BJ (cell line): Measurements from ENCODE around the gene SYMPK. TPM values are rescaled to one million over a fixed set of nuclear protein-coding genes. Genes with fewer than 3 reads are reported as not detected.

ENCODE experiments used
- CTCF ChIA-PET: fragments of 350-600 bp; formaldehyde crosslinking; extraction: SDS; loops from one replicate; lab custom pipeline; 2021; ENCODE audit warnings: antibody characterized with exemption, inconsistent platforms; lab: Yijun Ruan, JAX
- POLR2A ChIA-PET: fragments of 300-600 bp; sonication (Branson Sonifier 250); formaldehyde crosslinking; extraction: SDS; loops from one replicate; lab custom pipeline; 2021; ENCODE audit warnings: antibody characterized with exemption; lab: Charles Lee
- DNase-seq: peaks from one replicate; pipeline ENCODE4 v3.0.0-alpha.2; 2011; ENCODE audit warnings: low read depth
- H3K27me3 ChIP-seq: 2 replicates; pipeline ENCODE4 v1.6.0; 2011; ENCODE audit warnings: low read length; ENCODE audit not compliant: control insufficient read depth, insufficient read depth
- H3K36me3 ChIP-seq: 2 replicates; pipeline ENCODE4 v1.5.1; 2011; ENCODE audit warnings: low read length; ENCODE audit not compliant: control insufficient read depth, insufficient read depth
- H3K4me3 ChIP-seq: 2 replicates; pipeline ENCODE4 v1.5.1; 2011; ENCODE audit warnings: low read depth, mild to moderate bottlenecking, control low read depth, low read length
- polyA plus RNA-seq: library from polyadenylated mRNA; depleted of rRNA; stranded (reverse); fragments of >200 nt; gene quantifications from 2 replicates; pipeline ENCODE4 v1.2.3, GENCODE V29; 2011
- TF ChIP-seq, protein P1 (sequence below): IDR thresholded peaks from 2 replicates; pipeline ENCODE4 v1.5.1; 2011; ENCODE audit warnings: low read depth, mild to moderate bottlenecking, control low read depth, inconsistent platforms, low read length, moderate library complexity; ENCODE audit not compliant: insufficient read depth

Gene SYMPK
- polyA plus RNA-seq, 1 experiment = 60.2 TPM

GRCh38 chr19:45885556-45886426, 22.8 kb upstream of the SYMPK start, which contains the start of gene IRF2BP1:
TSS of gene IRF2BP1 (minus strand) at chr19:45886141. CDS start at chr19:45885774, 367 bp downstream.
- Histone ChIP-seq H3K27me3 (no peaks in the 10 kb centered on the region), H3K4me3 (peak within 1 kb of the TSS; percentile 79), H3K36me3 (peaks cover 4% of the 10 kb centered on the region; the same call in 1 of the 2 replicates)
- POLR2A ChIA-PET = interaction anchor here (0.6 to 0.8 kb wide), 4 partner anchors 23 to 193 kb away, joined by 3 to 28 read pairs (median 5); partner anchors contain the start of gene SYMPK
- CTCF ChIA-PET = interaction anchor here (0.7 to 3.4 kb wide), 8 partner anchors 12 to 117 kb away, joined by 3 to 12 read pairs (median 3); partner anchors contain the start of genes SIX5 and SYMPK
- TF ChIP-seq, protein P1, sequence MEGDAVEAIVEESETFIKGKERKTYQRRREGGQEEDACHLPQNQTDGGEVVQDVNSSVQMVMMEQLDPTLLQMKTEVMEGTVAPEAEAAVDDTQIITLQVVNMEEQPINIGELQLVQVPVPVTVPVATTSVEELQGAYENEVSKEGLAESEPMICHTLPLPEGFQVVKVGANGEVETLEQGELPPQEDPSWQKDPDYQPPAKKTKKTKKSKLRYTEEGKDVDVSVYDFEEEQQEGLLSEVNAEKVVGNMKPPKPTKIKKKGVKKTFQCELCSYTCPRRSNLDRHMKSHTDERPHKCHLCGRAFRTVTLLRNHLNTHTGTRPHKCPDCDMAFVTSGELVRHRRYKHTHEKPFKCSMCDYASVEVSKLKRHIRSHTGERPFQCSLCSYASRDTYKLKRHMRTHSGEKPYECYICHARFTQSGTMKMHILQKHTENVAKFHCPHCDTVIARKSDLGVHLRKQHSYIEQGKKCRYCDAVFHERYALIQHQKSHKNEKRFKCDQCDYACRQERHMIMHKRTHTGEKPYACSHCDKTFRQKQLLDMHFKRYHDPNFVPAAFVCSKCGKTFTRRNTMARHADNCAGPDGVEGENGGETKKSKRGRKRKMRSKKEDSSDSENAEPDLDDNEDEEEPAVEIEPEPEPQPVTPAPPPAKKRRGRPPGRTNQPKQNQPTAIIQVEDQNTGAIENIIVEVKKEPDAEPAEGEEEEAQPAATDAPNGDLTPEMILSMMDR = no peak
- DNase-seq = peak; percentile 51

DNA sequence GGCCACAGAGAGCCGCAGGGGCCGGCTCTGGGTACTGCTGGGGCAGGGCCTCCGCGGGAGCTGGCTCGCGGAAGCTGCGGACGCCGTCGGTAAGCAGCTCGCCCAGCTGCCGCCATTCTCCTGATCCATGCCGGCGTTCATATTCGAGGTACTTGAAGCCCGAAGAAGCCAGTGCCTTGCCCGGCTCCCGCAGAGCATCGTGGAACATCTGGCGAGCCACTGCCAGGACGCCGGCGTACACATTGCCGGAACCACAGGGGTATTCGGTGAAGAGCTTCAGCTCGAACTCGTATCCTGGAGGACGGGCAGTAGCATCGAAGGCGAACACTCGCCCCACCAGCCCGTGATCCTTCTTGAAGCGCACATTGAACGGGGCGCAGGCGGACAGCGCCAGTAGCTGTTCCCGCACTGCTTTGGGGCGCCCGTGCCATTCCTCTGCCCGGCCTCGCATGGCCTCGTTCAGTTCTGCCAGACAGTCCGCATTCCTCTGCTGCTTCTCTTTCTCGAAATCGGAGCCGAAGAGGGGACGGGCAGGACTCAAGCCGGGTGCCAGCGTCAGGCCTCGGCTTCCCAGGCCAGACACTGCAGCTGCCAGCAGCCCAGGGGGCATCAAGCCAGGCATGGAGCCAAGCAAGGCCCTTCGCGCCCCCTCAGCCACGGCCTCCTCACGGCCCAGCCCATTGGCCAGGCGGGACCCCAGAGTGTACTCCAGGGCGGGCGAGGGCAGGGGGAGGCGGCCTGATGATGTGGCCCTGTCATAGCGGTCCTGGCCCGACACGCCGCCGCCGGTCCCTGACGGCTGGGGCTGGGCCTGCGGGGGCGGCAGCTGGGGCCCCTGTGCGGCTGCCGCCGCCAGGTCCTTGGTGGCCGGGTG, 22.0 kb upstream of the SYMPK start:
- no peak for DNase-seq
- H3K36me3 ChIP-seq = peaks cover 4% of the 10 kb centered on the region; the same call in 1 of the 2 replicates

GRCh38 chr19:45883881-45884681, 21.1 kb upstream of the SYMPK start:
- ChIA-PET CTCF (interaction anchor here (0.6 to 6.2 kb wide), 4 partner anchors 19 to 115 kb away, joined by 3 to 49 read pairs (median 8); partner anchors contain the start of genes FOXA3, SIX5 and SYMPK), POLR2A (no interaction called here)
- TF ChIP-seq, protein P1 = no peak
- Histone ChIP-seq H3K27me3 (no peaks in the 10 kb centered on the region), H3K36me3 (peaks cover 4% of the 10 kb centered on the region; the same call in 1 of the 2 replicates), H3K4me3 (no peak overlapping the region)
- no peak for DNase-seq

More for the DNA sequence above, 22.0 kb upstream of the SYMPK start:
- CTCF ChIA-PET = interaction anchor here (1.0 to 6.2 kb wide), 5 partner anchors 20 to 116 kb away, joined by 3 to 49 read pairs (median 6); partner anchors contain the start of genes FOXA3, SIX5 and SYMPK
- Histone ChIP-seq H3K27me3 (no peaks in the 10 kb centered on the region), H3K4me3 (peak overlapping the region; percentile 79)
- TF ChIP-seq, protein P1 = no peak
- POLR2A ChIA-PET = no interaction called here

- no peaks in the 10 kb centered on the region for H3K27me3 ChIP-seq
- no peak for DNase-seq
- CTCF ChIA-PET = interaction anchor here (0.6 to 6.2 kb wide), 2 partner anchors 18 to 102 kb away, joined by 3 to 49 read pairs; partner anchors contain the start of genes FOXA3 and SYMPK
- POLR2A ChIA-PET = no interaction called here
- H3K4me3 ChIP-seq = no peak overlapping the region
- peaks cover 4% of the 10 kb centered on the region; the same call in 1 of the 2 replicates for H3K36me3 ChIP-seq
- TF ChIP-seq, protein P1 = no peak
Observed at GRCh38 chr19:45883586-45883880, 20.6 kb upstream of the SYMPK start.
